ENCODE data around the gene SIVA1.

DNA sequence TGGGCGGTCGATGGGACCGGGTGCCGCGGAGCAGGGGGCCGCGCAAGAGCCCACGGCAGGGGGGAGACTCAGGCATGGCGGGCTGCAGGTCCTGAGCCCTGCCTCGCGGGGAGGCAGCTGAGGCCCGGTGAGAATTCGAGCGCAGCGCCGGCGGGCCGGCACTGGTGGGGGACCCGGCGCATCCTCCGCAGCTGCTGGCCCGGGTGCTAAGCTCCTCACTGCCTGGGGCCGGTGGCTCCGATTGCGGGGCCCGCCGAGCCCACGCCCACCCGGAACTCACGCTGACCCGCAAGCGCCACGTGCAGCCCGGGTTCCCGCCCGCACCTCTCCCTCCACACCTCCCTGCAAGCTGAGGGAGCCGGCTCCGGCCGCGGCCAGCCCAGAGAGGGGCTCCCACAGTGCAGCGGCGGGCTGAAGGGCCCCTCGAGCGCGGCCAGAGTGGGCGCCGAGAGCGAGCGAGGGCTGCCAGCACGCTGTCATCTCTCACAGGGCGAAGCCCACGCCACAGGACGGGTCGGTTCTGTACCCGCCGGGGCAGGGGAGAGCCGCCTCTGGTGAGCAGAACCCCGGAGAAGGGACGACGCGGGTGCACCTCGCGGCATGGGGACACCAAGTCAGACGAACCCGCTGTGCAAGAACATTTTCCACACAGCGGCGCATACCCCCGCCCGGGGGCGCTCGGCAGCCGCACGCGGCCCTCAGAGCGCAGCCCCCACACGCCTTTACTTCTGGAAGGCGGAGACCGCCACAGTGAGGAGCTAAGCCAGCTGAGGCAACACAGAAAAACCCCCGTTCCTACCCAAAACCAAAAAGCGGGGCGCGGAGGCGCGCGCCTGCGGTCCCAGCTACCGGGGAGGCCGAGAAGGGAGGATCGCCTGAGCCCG, 1.2 kb upstream of the SIVA1 start:
- TF ChIP-seq, protein P1, sequence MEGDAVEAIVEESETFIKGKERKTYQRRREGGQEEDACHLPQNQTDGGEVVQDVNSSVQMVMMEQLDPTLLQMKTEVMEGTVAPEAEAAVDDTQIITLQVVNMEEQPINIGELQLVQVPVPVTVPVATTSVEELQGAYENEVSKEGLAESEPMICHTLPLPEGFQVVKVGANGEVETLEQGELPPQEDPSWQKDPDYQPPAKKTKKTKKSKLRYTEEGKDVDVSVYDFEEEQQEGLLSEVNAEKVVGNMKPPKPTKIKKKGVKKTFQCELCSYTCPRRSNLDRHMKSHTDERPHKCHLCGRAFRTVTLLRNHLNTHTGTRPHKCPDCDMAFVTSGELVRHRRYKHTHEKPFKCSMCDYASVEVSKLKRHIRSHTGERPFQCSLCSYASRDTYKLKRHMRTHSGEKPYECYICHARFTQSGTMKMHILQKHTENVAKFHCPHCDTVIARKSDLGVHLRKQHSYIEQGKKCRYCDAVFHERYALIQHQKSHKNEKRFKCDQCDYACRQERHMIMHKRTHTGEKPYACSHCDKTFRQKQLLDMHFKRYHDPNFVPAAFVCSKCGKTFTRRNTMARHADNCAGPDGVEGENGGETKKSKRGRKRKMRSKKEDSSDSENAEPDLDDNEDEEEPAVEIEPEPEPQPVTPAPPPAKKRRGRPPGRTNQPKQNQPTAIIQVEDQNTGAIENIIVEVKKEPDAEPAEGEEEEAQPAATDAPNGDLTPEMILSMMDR (IDR thresholded peaks at IDR 0.05), result no peak
- TF ChIP-seq EZH2 (IDR thresholded peaks at IDR 0.05; ENCODE audit: borderline replicate concordance, insufficient read depth, low read depth, low read length, poor library complexity, severe bottlenecking), result no peak
